ENCODE results near the gene TIMM9.
"Not testable (repeated sequence)": the region's sequence is repeated elsewhere in the genome, so short reads cannot be mapped to it uniquely, and the experiment has no call there.

The TIMM9 gene, protein sequence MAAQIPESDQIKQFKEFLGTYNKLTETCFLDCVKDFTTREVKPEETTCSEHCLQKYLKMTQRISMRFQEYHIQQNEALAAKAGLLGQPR

DNA sequence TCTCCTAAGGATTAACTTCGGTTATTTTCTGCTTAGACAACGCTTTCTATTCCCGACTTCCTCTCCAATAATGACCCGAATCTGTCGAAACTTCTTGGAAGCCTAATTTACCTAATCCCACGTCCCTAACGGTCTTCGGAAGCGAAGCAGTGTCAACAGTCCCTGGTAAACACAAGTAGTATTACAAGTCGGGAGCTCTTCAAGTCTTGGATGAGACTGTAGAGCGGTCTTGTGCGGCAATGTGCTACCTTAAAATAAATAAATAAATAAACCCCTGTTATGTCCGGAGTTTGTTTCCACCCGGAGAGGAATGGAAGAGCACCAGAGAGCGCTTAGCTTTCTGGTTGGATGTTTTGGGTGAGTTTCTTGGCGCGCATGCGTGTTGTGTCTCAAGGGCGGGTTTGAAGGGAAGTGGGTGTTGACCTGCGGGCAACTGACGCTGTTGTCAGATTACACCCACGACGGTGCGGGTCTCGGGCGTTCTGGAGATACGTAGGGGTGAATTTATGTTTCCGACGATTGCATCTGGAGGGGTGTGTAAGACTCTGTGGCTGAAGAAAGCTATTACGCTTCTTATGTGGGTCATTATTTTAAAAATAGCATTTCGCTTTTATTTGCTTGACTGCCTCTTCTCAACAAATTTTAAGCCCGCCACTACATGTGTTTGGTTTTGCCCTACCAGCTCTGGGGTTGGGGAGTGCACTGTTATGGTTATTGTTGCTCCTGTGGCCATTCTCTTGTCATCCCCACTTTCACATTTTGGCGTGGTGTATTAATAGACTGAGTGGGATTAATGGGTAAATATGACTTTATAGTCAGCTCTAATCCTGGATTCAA is at the start of gene TIMM9, which contains the start of gene KIAA0586:
TSS of gene TIMM9 (minus strand) at position 251 of the 837 bp plus-strand sequence. CDS start 15,586 bp downstream, outside the sequence.
TSS of gene KIAA0586 (plus strand) at position 439 of the 837 bp plus-strand sequence. CDS start 546 bp downstream, outside the sequence.
- DNase-seq = peak; percentile 23

- DNase-seq = no peak
Measured at GRCh38 chr14:58476320-58476719, 49.0 kb upstream of the TIMM9 start.

GRCh38 chr14:58469309-58469708 is 42.0 kb upstream of the TIMM9 start:
- no peak for DNase-seq

GRCh38 chr14:58467575-58467974 is 40.2 kb upstream of the TIMM9 start:
- DNase-seq = no peak

- DNase-seq = no peak
Measured at GRCh38 chr14:58466459-58466858, 39.1 kb upstream of the TIMM9 start.

DNA sequence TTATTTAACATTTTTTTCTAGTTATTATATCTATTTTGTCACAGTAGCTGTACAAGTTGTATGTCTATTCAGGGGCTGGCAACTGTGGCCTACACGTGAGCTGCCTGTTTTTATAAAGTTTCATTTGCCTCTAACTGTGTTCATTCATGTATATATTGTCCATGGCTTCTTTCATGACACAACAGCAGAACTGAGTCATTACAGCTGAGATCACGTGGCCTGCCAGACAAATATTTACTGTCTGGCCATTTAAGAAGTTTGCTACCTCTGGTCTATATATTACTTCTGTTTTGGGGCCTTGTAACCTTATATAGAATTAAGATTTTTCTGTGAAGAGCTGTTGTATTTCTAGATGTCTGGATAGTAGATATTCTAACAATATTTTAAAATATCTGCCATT is 38.1 kb upstream of the TIMM9 start:
- DNase-seq = no peak

DNA sequence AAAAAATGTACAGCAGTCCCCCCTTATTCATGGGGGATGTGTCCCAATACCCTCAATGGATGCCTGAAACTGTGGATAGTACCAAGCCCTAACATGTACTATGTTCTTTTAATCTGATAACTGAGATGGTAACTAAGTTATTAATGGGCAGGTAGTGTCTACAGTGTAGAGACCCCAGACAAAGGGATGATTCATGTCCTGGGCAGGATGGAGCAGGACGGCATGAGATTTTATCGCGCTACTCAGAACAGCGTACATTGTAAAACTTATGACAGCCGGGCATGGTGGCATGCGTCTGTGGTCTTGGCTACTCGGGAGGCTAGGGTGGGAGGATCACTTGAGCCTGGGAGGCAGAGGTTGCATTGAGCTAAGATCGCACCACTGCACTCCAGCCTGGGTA is 37.3 kb upstream of the TIMM9 start:
- DNase-seq = no peak

DNA sequence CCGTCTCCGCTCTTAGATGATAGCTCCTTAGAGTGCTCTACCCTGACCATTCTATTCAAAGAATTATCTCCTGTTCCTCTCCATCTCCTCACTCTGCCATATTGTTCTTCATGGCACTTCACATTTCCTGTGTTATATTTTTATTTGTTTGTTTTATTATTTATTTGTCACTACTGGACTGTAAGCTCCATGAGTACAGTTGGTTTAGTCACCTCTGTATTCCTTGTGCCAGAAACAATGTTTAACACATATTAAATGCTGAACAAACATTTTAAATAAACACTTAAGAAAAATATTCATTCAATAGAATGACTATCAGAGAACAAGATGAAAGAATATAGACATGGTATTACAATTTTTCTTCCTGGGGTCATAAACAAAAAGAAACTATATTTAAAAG is 35.8 kb upstream of the TIMM9 start:
- no peak for DNase-seq

DNA sequence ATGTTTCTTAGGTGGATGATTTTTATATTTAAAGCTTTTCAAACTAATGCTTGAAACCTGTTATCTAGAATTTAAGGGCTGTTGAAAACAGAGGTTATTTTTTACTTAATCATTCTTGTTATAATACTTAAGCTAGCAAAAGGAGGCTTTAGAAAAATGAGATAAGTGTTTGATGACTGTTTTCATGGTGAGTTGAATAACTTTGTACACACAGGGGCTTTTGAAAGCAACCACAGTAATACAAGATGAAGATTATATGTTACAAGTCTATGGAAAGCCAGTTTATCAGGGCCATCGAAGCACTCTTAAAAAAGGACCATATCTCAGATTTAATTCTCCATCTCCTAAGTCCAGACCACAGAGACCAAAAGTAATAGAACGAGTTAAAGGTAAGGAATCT is 33.4 kb upstream of the TIMM9 start:
- no peak for DNase-seq

GRCh38 chr14:58455593-58456265 is 28.4 kb upstream of the TIMM9 start:
- DNase-seq = no peak

- DNase-seq = no peak
Measured at GRCh38 chr14:58444627-58445026, 17.3 kb upstream of the TIMM9 start.

DNA sequence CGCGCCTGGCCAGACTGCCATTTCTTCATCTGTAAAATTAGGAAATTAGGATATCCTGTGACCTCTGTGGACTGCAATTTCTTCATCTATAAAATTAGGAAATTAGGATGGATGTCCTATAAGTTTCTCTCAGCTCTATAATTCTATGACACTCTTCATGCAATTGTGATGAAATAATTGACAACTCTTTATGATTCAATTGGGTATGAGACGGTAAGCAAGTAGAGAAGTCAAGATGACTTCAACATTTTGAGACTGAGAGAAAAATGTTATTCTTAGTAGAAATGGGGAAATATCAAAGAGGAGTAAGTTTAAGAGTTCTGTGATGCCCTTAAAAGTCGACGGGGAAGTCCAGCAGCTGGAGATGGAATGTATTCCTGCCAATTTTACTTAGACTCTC is 12.1 kb upstream of the TIMM9 start:
- DNase-seq = no peak

GRCh38 chr14:58430156-58430555 is 2.8 kb upstream of the TIMM9 start:
- no peak for DNase-seq

DNA sequence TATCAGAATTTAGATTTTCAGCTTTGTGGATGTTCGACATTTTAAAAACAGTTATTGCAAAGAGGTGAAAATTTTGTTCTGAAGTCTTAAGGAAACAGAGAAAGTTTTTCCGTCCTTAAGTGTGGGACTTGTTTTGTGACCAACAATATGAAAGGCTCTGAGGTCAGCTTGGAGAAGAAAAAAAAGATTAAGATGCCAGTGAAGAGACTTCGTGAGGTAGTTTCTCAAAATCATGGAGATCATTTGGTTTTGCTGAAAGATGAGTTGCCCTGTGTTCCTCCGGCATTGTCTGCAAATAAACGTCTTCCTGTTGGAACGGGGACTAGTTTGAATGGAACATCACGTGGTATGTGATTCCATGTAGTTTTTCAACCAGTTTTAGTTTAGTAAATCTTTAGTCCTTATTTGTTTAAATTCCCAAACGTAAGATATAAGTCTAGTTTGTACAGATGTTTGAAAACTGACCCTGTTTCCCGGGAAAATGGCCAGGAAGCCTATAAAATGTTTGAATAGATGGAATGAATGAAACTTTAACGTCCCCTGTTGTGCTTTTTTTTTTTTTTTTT is 870 bp upstream of the TIMM9 start:
- no peak for DNase-seq

GRCh38 chr14:58426670-58427280 is 556 bp downstream of the TIMM9 start:
- DNase-seq = no peak

- DNase-seq = not testable (repeated sequence)
Measured at GRCh38 chr14:58416934-58417333, 10.4 kb downstream of the TIMM9 start.

DNA sequence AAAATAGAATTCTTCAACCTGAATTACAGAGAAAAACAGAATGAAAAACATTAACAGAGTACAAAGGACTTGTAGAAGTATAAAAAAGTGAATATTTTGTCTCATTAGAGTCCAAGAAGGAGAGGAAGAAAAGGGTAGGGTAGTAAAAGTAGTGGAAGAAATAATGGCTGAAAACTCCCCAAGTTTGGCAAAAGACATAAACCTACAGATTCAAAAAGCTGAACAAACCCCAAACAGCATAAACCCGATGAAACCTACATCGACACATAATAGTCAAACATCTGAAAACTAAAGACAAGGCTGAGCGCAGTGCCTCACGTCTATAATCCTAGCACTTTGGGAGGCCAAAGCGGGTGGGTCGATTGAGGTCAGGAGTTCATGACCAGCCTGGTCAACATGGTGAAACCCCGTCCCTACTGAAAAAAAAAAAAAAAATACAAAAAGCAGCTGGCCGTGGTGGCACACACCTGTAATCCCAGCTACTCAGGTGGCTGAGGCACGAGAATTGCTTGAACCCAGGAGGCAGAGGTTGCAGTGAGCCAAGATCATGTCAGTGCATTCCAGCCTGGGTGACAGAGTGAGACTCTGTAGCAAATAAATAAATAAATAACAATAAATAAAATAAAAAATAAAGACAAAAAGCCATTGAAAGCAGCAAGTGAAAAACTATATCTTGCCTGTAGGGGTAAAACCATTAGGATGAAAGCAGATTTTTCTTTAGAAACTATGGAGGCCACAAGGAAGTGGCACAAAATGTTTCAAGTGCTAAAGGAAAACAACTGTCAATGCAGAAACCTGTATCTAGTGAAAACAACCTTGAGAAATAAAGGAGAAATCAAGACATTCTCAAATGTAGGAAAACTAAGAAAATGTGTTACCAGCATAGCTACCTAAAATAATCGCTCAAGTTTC is 11.4 kb downstream of the TIMM9 start:
- no peak for DNase-seq

DNA sequence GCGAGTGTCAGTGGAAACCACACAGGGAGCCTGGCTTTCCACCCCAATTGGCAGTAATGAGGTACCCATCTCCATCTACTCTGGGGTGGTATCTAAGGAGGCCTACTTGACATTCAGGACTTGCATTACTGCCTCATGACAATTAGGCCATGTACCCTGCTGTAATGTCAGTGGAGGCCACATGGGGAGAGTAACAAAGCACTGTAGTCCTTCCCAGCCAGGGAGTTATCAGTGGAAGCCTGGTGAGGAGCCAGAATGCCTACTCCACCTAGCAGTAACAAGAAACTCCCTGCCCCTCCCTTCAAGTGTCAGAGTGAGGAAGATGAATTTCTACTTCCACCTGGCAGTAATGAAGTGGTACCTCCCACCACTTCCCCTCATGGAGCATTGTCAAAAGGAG is 12.5 kb downstream of the TIMM9 start:
- no peak for DNase-seq

GRCh38 chr14:58408681-58409215 is 18.6 kb downstream of the TIMM9 start:
- DNase-seq = no peak

- peak; percentile 30 for DNase-seq
Measured at GRCh38 chr14:58401587-58401986, 25.7 kb downstream of the TIMM9 start.

GRCh38 chr14:58398895-58399294 is 28.4 kb downstream of the TIMM9 start:
- no peak for DNase-seq

DNA sequence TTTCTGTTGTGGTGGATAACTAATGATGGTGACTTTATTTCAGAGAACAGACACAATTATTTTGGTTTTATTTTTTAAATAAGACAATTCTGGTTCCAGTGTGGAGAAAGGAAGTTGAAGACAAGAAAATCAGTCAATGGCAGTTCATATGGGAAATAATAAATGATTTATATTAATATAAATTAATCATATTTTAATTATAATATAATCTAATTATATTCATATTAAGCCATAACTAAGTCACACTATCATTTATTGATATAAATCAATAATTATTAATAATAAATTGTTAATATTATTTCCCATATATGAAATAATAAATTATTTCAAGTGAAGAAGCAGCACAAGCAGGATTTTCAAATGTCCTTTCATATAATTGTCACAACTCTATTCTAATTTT is 28.8 kb downstream of the TIMM9 start:
- no peak for DNase-seq
